Chondrocyte (in vitro differentiated cells): ENCODE measurements around the gene TMEM235. TPM values are rescaled to one million over a fixed set of nuclear protein-coding genes. Genes with fewer than 3 reads are reported as not detected.

Experiments used
- DNase-seq: peaks from one replicate; pipeline ENCODE4 v3.0.0; 2021; ENCODE audit warnings: mixed read lengths, low spot score
- H3K27ac Mint-ChIP-seq: one replicate; pipeline ENCODE4 v1.8.0; 2021; ENCODE audit warnings: mild to moderate bottlenecking, moderate library complexity, mixed read lengths; ENCODE audit not compliant: unreplicated experiment
- H3K27me3 Mint-ChIP-seq: 2 replicates; pipeline ENCODE4 v1.8.0; 2021; ENCODE audit warnings: low read depth, mixed read lengths
- H3K36me3 Mint-ChIP-seq: 2 replicates; pipeline ENCODE4 v1.8.0; 2021; ENCODE audit warnings: low read depth, mixed read lengths
- H3K4me1 Mint-ChIP-seq: 2 replicates; pipeline ENCODE4 v1.8.0; 2021; ENCODE audit warnings: low read depth, mild to moderate bottlenecking, mixed read lengths
- H3K4me3 Mint-ChIP-seq: one replicate; pipeline ENCODE4 v1.8.0; 2021; ENCODE audit warnings: mild to moderate bottlenecking, moderate library complexity, mixed read lengths; ENCODE audit not compliant: unreplicated experiment
- H3K9me3 Mint-ChIP-seq: 2 replicates; pipeline ENCODE4 v1.8.0; 2021; ENCODE audit warnings: low read depth, mixed read lengths
- total RNA-seq: library from RNA; stranded (reverse); gene quantifications from 3 replicates; pipeline ENCODE4 v1.2.1, GENCODE V29; 2021
- TF ChIP-seq, protein P1 (sequence below): fragments of 200-600 bp; sonication (generic); IDR thresholded peaks from 2 replicates; pipeline ENCODE4 v1.5.0; 2021; ENCODE audit warnings: antibody characterized with exemption, mild to moderate bottlenecking, moderate library complexity

Gene TMEM235
- total RNA-seq, 1 donor from 2014 or later, result not detected

GRCh38 chr17:78202666-78203065 lies 28.8 kb upstream of the TMEM235 start:
- H3K27ac Mint-ChIP-seq, result no peak overlapping the region
- peaks cover 4% of the 10 kb centered on the region for H3K36me3 Mint-ChIP-seq
- H3K4me1 Mint-ChIP-seq, result peaks cover 10% of the 10 kb centered on the region
- H3K27me3 Mint-ChIP-seq, result no peaks in the 10 kb centered on the region
- no peaks in the 10 kb centered on the region for H3K9me3 Mint-ChIP-seq
- H3K4me3 Mint-ChIP-seq, result no peak overlapping the region
- no peak for DNase-seq
- TF ChIP-seq, protein P1, sequence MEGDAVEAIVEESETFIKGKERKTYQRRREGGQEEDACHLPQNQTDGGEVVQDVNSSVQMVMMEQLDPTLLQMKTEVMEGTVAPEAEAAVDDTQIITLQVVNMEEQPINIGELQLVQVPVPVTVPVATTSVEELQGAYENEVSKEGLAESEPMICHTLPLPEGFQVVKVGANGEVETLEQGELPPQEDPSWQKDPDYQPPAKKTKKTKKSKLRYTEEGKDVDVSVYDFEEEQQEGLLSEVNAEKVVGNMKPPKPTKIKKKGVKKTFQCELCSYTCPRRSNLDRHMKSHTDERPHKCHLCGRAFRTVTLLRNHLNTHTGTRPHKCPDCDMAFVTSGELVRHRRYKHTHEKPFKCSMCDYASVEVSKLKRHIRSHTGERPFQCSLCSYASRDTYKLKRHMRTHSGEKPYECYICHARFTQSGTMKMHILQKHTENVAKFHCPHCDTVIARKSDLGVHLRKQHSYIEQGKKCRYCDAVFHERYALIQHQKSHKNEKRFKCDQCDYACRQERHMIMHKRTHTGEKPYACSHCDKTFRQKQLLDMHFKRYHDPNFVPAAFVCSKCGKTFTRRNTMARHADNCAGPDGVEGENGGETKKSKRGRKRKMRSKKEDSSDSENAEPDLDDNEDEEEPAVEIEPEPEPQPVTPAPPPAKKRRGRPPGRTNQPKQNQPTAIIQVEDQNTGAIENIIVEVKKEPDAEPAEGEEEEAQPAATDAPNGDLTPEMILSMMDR, result no peak

DNA sequence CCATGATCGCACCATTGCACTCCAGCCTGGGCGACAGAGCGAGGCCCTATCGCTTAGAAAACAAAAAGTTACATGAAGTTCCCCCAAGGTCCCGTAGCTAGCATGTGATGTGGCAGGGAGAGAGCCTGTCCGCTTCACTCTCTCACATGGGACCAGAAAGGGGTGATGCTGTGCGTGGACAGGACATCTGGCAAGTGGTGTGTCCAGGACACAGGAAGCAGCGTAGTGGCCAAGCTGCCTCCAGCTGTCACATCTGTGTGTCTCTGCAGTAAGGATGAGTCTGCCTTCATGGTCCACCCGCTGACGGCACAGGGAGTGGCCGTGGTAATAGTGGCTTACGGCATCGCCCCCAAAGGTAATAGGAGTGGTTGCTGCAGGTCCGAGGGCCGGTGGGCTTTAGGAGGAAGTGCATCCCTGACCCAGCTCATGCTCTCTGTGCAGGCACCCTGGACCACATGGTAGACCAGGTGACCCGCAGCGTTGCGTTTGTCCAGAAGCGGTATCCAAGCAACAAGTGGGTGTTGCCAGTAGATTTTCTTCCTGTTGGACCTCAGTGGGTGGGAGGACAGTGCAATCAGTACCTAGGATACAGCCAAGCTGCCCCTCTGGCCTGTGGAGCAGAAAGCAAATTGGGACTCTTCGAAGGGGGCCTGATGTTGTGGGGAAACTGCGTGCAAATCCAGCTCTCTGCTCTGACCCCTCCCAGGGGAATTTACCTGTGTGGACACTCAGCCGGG lies 26.9 kb upstream of the TMEM235 start:
- Mint-ChIP-seq H3K27me3 (no peaks in the 10 kb centered on the region), H3K36me3 (peaks cover 4% of the 10 kb centered on the region), H3K4me1 (no peaks in the 10 kb centered on the region), H3K4me3 (no peak overlapping the region), H3K27ac (no peak overlapping the region), H3K9me3 (no peaks in the 10 kb centered on the region)
- TF ChIP-seq, protein P1, result no peak
- no peak for DNase-seq

GRCh38 chr17:78205124-78205775 lies 26.2 kb upstream of the TMEM235 start:
- Mint-ChIP-seq H3K4me3 (no peak overlapping the region), H3K27me3 (no peaks in the 10 kb centered on the region), H3K27ac (no peak overlapping the region), H3K36me3 (peaks cover 4% of the 10 kb centered on the region), H3K4me1 (no peaks in the 10 kb centered on the region), H3K9me3 (no peaks in the 10 kb centered on the region)
- DNase-seq, result no peak
- TF ChIP-seq, protein P1, result no peak

DNA sequence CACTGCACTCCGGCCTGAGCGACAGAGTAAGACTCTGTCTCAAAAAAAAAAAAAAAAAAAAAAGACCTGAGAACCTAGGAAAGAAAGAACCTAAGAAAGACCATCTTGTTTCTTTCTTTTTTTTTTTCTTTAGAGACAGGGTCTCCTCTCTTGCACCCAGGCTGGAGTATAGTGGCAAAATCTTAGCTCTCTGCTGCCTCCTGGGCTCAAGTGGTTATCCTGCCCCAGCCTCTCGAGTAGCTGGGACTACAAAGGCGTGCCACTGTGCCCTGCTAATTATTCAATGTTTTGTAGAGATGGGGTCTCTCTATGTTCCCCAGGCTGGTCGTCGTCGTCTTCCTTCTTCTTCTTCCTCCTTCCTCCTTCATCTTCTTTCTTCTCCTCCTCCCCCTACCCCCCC lies 25.1 kb upstream of the TMEM235 start:
- Mint-ChIP-seq H3K27me3 (no peaks in the 10 kb centered on the region), H3K4me1 (peaks cover 3% of the 10 kb centered on the region), H3K36me3 (peaks cover 4% of the 10 kb centered on the region), H3K4me3 (no peak overlapping the region), H3K9me3 (no peaks in the 10 kb centered on the region), H3K27ac (no peak overlapping the region)
- no peak for DNase-seq
- TF ChIP-seq, protein P1, result peak; percentile 22

DNA sequence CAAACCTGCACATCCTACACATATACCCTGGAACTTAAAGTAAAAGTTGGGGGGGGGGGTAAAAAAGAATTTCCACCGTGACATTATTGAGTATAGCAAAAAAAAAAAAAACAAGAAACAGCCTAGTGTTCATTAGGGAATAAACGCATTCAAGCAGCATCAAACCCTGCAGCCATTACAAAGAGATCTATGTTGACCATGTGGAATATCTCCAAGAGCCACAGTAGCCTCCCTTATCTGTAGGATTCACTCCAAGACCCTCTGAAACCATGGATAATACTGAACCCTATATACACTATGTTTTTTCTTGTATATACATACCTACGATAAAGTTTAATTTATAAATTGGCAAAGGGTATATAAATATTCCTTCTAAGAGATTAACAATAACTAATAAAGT lies 22.9 kb upstream of the TMEM235 start:
- Mint-ChIP-seq H3K27me3 (no peaks in the 10 kb centered on the region), H3K4me3 (no peak overlapping the region), H3K36me3 (peaks cover 4% of the 10 kb centered on the region), H3K27ac (no peak overlapping the region), H3K4me1 (peaks cover 12% of the 10 kb centered on the region), H3K9me3 (no peaks in the 10 kb centered on the region)
- TF ChIP-seq, protein P1, result no peak
- DNase-seq, result no peak
